Skeletal muscle tissue (tissue), 4 donors: ENCODE measurements around the gene THTPA. TPM values are rescaled to one million over a fixed set of nuclear protein-coding genes. Genes with fewer than 3 reads are reported as not detected.
A peak's percentile ranks its signal among the peaks of the same experiment; 100 is the strongest.

Experiments used
- H3K27ac ChIP-seq: one replicate; pipeline ENCODE4 v1.7.0; 2013; ENCODE audit warnings: mild to moderate bottlenecking, low read depth, low read length, inconsistent platforms
- H3K27me3 ChIP-seq, 3 donors: one replicate each; pipeline ENCODE4 v1.7.0; 2013; ENCODE audit warnings: low read length in 3 of 3; ENCODE audit not compliant: control insufficient read depth in 3 of 3, insufficient read depth in 3 of 3
- H3K36me3 ChIP-seq, 3 donors: one replicate each; pipeline ENCODE4 v1.7.0; 2013; ENCODE audit warnings: low read length in 3 of 3; ENCODE audit not compliant: control insufficient read depth in 3 of 3, insufficient read depth in 3 of 3
- H3K4me1 ChIP-seq, 3 donors: one replicate each; pipeline ENCODE4 v1.7.0; 2013; ENCODE audit warnings: low read length in 3 of 3, mild to moderate bottlenecking in 3 of 3; ENCODE audit not compliant: control insufficient read depth in 3 of 3, insufficient read depth in 3 of 3
- H3K4me3 ChIP-seq, 3 donors: one replicate each; pipeline ENCODE4 v1.7.0; 2013; ENCODE audit warnings: low read length in 3 of 3
- H3K9ac ChIP-seq, 3 donors: one replicate each; pipeline ENCODE4 v1.7.0; 2013; ENCODE audit warnings: low read length in 3 of 3, mild to moderate bottlenecking in 3 of 3, moderate library complexity in 2 of 3, low read depth in 1 of 3
- H3K9me3 ChIP-seq, 3 donors: one replicate each; pipeline ENCODE4 v1.7.0; 2013; ENCODE audit warnings: low read length in 3 of 3; ENCODE audit not compliant: control insufficient read depth in 3 of 3
- total RNA-seq: library from RNA; depleted of rRNA; stranded (reverse); fragments of >200 nt; gene quantifications from one replicate; pipeline ENCODE4 v1.2.3, GENCODE V29; 2014
- donor health status: Osteomylitis.

THTPA gene
- total RNA-seq, 1 donor from 2014 or later = 7.8 TPM

- no peak overlapping the region for H3K4me3 ChIP-seq
- no peak overlapping the region for H3K9ac ChIP-seq
- H3K36me3 ChIP-seq = no peaks in the 10 kb centered on the region
- no peaks in the 10 kb centered on the region for H3K27me3 ChIP-seq
- no peak overlapping the region for H3K27ac ChIP-seq
- H3K9me3 ChIP-seq = no peaks in the 10 kb centered on the region
- H3K4me1 ChIP-seq = peaks cover 0 to 6% (median 0%) of the 10 kb centered on the region in 3 donors
Observed at GRCh38 chr14:23540141-23540469, 16.0 kb upstream of the THTPA start.

DNA sequence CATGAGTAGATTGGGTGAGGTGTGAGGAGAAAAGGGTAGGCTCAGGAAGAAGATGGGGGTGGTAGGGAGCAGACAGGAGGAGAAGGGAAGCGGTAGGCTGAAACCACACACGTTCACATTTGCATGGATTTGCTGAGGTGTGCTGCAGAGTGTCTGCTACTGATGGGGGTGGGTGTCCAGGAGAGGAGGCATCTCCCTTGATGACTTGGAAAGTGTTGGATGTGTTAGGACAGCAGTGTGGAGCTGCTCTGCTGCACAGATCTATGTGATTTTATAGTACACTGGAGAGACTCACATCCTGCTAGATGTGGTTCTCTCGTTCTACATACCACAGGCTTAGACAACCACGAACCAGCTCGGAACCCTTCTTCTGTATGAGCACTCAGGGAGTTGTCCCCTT lies 13.8 kb upstream of the THTPA start:
- no peaks in the 10 kb centered on the region for H3K9me3 ChIP-seq
- no peaks in the 10 kb centered on the region for H3K27me3 ChIP-seq
- H3K27ac ChIP-seq = no peak overlapping the region
- peaks cover 0 to 8% (median 0%) of the 10 kb centered on the region in 3 donors for H3K4me1 ChIP-seq
- no peak overlapping the region for H3K9ac ChIP-seq
- H3K4me3 ChIP-seq = no peak overlapping the region
- H3K36me3 ChIP-seq = no peaks in the 10 kb centered on the region

DNA sequence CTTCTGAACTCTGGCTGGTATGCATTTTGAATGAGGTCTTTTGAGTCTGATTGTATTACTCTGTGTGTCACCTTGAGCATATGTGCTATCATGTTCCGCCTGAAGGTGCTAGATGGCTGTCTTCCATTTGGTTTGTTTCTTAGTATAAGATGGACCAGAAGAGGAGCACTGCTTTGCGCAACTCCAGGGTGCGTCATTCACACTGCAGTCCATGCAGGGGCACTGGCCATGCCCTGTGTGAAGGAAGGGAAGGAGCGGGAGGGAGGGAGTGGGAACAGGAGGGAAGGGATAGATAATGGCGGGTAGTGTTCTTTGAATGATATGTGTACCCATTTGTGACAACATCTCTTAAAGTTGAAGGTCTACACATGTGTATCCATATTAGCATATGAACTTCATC lies 12.7 kb upstream of the THTPA start:
- Histone ChIP-seq H3K27me3 (no peaks in the 10 kb centered on the region), H3K9ac (no peak overlapping the region), H3K9me3 (no peaks in the 10 kb centered on the region), H3K4me1 (peaks cover 0 to 8% (median 0%) of the 10 kb centered on the region in 3 donors), H3K27ac (no peak overlapping the region), H3K36me3 (no peaks in the 10 kb centered on the region), H3K4me3 (no peak overlapping the region)

- no peaks in the 10 kb centered on the region for H3K36me3 ChIP-seq
- H3K9ac ChIP-seq = peak overlapping the region; percentile 4 to 40 (median 19)
- H3K9me3 ChIP-seq = no peaks in the 10 kb centered on the region
- H3K4me1 ChIP-seq = peaks cover 0 to 6% (median 0%) of the 10 kb centered on the region in 3 donors
- no peak overlapping the region for H3K4me3 ChIP-seq
- peak overlapping the region; percentile 36 for H3K27ac ChIP-seq
- H3K27me3 ChIP-seq = no peaks in the 10 kb centered on the region
Observed at GRCh38 chr14:23544511-23545447, 11.3 kb upstream of the THTPA start.

DNA sequence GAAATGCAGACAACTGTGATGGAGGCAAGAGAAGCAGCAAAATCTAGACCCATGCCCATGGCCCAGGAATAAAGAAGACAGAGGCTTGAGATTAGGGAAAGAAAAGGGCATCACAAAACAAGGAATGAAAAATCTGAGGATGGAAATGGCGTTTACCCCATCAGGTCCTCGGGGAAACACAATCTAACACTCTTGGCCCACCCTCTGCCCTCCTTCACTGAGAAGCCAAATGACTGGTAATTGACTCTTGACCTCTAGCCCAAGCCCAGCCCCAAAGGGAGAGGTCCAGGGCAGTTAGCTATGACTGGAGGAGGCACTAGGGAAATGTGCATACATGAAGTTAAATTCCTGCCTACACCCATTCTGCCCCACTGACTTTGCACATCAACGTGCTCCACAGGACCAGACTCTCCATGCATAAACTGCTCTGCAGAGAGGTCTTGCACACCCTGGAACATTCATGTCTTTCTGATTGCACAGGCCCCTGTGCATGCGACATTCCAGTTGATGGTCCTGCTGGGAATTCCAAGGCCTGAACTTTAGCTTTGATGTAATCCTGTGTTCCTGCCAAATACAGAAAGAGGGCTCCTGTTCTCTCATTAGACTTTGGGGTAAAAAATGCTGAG lies 10.2 kb upstream of the THTPA start:
- Histone ChIP-seq H3K9ac (no peak overlapping the region), H3K27ac (peak overlapping the region; percentile 36), H3K4me3 (no peak overlapping the region), H3K9me3 (no peaks in the 10 kb centered on the region), H3K27me3 (peaks cover 0 to 6% (median 0%) of the 10 kb centered on the region in 3 donors), H3K36me3 (no peaks in the 10 kb centered on the region), H3K4me1 (peaks cover 7 to 14% (median 11%) of the 10 kb centered on the region in 3 donors)

GRCh38 chr14:23546450-23547035 lies 9.5 kb upstream of the THTPA start:
- Histone ChIP-seq H3K9ac (no peak overlapping the region), H3K36me3 (no peaks in the 10 kb centered on the region), H3K4me3 (no peak overlapping the region), H3K4me1 (peaks cover 7 to 15% (median 11%) of the 10 kb centered on the region in 3 donors), H3K9me3 (no peaks in the 10 kb centered on the region), H3K27me3 (peaks cover 0 to 6% (median 0%) of the 10 kb centered on the region in 3 donors), H3K27ac (no peak overlapping the region)

- Histone ChIP-seq H3K9me3 (no peaks in the 10 kb centered on the region), H3K36me3 (no peaks in the 10 kb centered on the region), H3K27me3 (peaks cover 0 to 6% (median 0%) of the 10 kb centered on the region in 3 donors), H3K27ac (no peak overlapping the region), H3K9ac (peak overlapping the region in 1 of 3 donors; percentile 28), H3K4me1 (peaks cover 11 to 19% (median 15%) of the 10 kb centered on the region in 3 donors), H3K4me3 (no peak overlapping the region)
Observed at GRCh38 chr14:23547924-23548323, 8.1 kb upstream of the THTPA start.

DNA sequence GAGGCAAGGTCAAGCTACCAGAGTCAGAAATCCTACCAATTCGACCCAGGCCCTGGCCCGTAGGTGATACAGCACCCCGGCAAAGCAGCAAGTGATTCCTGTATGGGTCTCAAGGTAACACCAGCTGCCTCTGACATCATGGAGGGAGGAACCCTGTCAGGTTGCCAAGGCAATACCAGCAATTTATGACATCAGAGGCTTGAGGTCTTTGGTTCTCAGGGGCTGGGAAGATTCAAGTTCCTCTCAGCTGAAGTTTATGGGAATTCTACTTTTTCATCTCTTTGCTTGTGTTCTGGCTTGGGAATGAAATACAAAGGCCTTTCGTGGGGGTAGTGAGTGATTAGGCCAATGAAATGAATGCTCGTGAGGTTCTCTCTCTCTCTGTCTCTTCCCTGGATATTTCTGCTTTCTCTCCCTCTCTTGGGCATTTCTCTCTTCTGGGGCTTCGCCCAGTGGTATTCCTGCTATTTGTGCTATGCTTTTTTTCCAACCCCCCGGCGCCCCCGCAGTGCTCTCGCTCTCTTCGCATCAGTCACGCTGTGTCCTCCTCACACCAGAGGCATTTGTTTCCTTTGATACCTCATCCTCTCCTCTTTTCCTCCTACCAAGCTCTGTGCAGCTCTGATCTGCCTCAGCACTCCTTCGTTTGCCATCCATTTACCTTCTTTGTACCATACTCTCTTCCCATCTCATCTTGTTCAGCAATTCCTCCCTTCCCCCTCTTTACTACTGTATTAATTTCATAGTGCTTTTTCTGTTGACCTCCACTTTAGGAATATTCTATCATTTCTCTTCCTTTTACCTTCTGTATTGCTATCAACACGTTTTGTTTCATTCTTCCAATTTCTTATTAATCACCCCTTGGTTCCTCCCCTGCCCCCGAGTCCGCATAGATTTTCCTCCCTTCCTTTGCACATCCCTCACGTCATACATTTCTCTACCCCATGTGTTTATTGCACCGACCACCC lies 7.4 kb upstream of the THTPA start:
- H3K9me3 ChIP-seq = no peaks in the 10 kb centered on the region
- no peak overlapping the region for H3K4me3 ChIP-seq
- H3K9ac ChIP-seq = peak overlapping the region in 1 of 3 donors; percentile 28
- H3K36me3 ChIP-seq = no peaks in the 10 kb centered on the region
- peaks cover 0 to 6% (median 0%) of the 10 kb centered on the region in 3 donors for H3K27me3 ChIP-seq
- H3K27ac ChIP-seq = no peak overlapping the region
- peaks cover 11 to 19% (median 15%) of the 10 kb centered on the region in 3 donors for H3K4me1 ChIP-seq

GRCh38 chr14:23550131-23550811 lies 5.8 kb upstream of the THTPA start:
- peak overlapping the region; percentile 61 to 76 (median 76) for H3K9ac ChIP-seq

More at GRCh38 chr14:23550131-23550811, 5.8 kb upstream of the THTPA start:
- Histone ChIP-seq H3K4me3 (peak overlapping the region; percentile 79 to 88 (median 86)), H3K27ac (no peak overlapping the region), H3K36me3 (no peaks in the 10 kb centered on the region), H3K4me1 (peaks cover 13 to 18% (median 16%) of the 10 kb centered on the region in 3 donors), H3K27me3 (peaks cover 0 to 6% (median 0%) of the 10 kb centered on the region in 3 donors), H3K9me3 (no peaks in the 10 kb centered on the region)
